DMS153 (cell line): ENCODE measurements around the gene ZBTB20.

Source experiments
- DNase-seq: peaks from one replicate; lab custom pipeline; 2025; lab: John Stamatoyannopoulos, UW

Gene ZBTB20

GRCh38 chr3:114762144-114762543, 384.9 kb downstream of the ZBTB20 start:
- no peak for DNase-seq

GRCh38 chr3:114760679-114761078, 386.4 kb downstream of the ZBTB20 start:
- DNase-seq: no peak

GRCh38 chr3:114758831-114759699, 388.0 kb downstream of the ZBTB20 start:
- DNase-seq: no peak

GRCh38 chr3:114756506-114757279, 390.4 kb downstream of the ZBTB20 start:
- no peak for DNase-seq

- no peak for DNase-seq
Measured at GRCh38 chr3:114746502-114746901, 400.6 kb downstream of the ZBTB20 start.

- DNase-seq: no peak
Measured at GRCh38 chr3:114745322-114746240, 401.5 kb downstream of the ZBTB20 start.

GRCh38 chr3:114743746-114744485, 403.2 kb downstream of the ZBTB20 start:
- DNase-seq: no peak

- DNase-seq: no peak
Measured at GRCh38 chr3:114741066-114741465, 406.0 kb downstream of the ZBTB20 start.

GRCh38 chr3:114739627-114740026, 407.5 kb downstream of the ZBTB20 start:
- DNase-seq: no peak

- DNase-seq: no peak
Measured at GRCh38 chr3:114732353-114732752, 414.7 kb downstream of the ZBTB20 start.

GRCh38 chr3:114730397-114730796, 416.7 kb downstream of the ZBTB20 start:
- DNase-seq: no peak

GRCh38 chr3:114727373-114727772, 419.7 kb downstream of the ZBTB20 start:
- DNase-seq: no peak

- no peak for DNase-seq
Measured at GRCh38 chr3:114725966-114726365, 421.1 kb downstream of the ZBTB20 start.

- no peak for DNase-seq
Measured at GRCh38 chr3:114722530-114722929, 424.6 kb downstream of the ZBTB20 start.

- DNase-seq: no peak
Measured at GRCh38 chr3:114721864-114722263, 425.2 kb downstream of the ZBTB20 start.

- DNase-seq: no peak
Measured at GRCh38 chr3:114721209-114721608, 425.9 kb downstream of the ZBTB20 start.

GRCh38 chr3:114718898-114719210, 428.2 kb downstream of the ZBTB20 start:
- no peak for DNase-seq

GRCh38 chr3:114718071-114718897, 428.8 kb downstream of the ZBTB20 start:
- no peak for DNase-seq

GRCh38 chr3:114716916-114717315, 430.2 kb downstream of the ZBTB20 start:
- no peak for DNase-seq

GRCh38 chr3:114716126-114716525, 431.0 kb downstream of the ZBTB20 start:
- no peak for DNase-seq
